Stimulated activated CD4-positive, alpha-beta T cell treated with anti-CD3 and anti-CD28 coated beads, Interleukin-2, amount 100 ng/mL, for 4 hours (primary cell): ENCODE measurements around the gene PCDH18.
"Not testable (repeated sequence)": the region's sequence is repeated elsewhere in the genome, so short reads cannot be mapped to it uniquely, and the experiment has no call there.

ENCODE experiments used
- DNase-seq: peaks from one replicate; pipeline ENCODE4 v3.0.0-alpha.2; 2020; ENCODE audit warnings: low read depth

The PCDH18 gene

DNA sequence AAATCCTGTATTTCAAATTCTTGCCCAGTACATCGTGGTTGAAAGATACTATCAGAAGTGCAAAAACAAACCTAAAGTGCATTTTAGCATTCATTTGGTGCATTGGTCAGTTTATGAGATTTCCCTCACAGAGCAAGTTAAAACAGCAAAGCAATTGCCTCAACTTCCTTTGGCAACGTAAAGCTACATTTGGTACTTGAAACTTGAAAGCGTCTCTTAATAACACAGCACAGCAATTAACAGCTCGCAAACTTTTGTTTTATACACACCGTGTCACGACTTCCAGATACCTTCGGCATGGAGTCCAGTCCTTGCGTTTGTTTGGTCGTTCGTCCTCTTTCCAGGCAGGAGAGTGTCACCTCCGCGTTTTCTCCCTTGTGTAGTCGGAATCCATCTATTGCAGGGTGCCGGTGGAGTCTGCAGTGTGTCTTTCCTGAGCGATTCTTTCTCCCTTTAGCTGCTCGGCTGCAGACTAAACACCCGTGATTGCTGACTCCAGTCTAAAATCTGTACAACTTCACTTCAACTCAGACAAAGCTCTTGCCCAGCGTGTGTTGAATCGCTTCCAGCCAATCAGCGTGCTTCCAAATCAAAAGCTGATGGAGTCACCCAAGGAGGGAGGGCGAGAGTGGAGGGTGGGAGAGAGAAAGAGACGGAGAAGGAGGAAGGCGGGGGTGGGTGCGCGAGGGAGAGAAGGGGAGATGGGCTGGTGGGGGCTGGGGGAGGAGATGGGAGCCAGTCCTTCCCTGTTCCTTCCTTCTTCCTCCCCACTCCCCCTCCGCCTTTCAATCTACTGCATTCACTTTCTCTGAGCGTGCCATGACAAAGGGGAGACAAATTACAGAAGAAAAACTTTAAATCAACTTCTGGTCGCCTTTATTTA is at the start of gene PCDH18:
Gene PCDH18 (minus strand): TSS at position 509 of the 883 bp plus-strand sequence. CDS start 406 bp downstream, at position 103.
- no peak for DNase-seq

DNA sequence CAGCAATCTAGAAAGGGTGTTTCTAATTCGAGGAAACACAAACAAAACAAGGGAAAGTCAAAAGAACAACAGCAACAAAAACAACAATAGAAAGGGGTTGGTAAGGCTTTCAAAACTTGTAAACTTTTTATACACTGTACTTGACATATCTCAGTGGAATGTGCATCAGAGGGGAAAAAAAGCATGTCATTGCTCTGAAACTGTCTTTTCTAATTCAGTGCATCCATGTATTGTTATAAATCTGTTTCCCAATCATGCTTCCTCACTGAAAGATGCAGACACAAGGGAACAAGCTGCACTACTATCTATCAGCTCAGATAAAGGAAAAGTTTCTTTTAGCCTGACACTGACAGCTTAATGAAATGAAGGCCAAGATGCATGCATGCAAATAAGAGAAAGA is 44.2 kb upstream of the PCDH18 start:
- no peak for DNase-seq

GRCh38 chr4:137572647-137573046 is 40.4 kb upstream of the PCDH18 start:
- DNase-seq = no peak

DNA sequence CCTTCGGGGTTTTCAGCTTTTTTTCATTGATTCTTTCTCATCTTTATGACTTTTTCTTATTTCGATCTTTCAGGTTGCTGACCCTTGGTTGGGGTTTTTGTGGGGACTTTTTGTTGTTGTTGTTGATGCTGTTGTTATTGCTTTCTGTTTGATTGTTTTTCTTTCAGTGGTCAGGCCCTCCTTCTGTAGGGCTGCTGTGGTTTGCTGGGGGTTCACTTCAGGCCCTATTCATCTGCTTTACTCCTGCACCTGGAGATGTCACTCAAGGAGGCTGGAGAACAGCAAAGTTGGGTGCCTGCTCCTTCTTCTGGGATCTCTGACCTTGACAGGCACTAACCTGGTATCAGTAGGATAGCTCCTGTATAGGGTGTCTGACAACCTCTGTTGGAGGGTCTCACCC is 39.9 kb upstream of the PCDH18 start:
- no peak for DNase-seq

- no peak for DNase-seq
These were observed 27.5 kb upstream of the PCDH18 start for GRCh38 chr4:137559801-137560200.

DNA sequence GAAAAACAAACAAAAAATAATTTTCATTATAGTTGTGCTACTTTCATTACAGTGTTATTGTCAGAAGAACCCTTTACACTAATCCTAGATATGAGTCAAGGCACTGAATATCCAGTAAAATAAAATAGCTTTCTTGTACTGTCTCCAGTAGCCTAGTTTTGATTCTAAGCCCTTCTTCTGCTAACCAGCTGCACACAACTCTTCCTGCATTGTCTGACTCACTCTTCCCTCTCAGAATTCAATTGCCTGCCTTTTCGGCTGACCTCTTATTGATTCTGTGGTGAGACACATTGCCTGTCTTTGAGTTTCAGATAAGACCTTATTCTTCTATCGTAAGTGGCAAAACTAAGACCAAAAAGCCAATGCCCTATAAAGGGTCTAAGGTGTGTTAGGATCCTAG is 26.7 kb upstream of the PCDH18 start:
- DNase-seq = no peak

- DNase-seq = no peak
These were observed 13.2 kb upstream of the PCDH18 start for GRCh38 chr4:137545461-137545861.

DNA sequence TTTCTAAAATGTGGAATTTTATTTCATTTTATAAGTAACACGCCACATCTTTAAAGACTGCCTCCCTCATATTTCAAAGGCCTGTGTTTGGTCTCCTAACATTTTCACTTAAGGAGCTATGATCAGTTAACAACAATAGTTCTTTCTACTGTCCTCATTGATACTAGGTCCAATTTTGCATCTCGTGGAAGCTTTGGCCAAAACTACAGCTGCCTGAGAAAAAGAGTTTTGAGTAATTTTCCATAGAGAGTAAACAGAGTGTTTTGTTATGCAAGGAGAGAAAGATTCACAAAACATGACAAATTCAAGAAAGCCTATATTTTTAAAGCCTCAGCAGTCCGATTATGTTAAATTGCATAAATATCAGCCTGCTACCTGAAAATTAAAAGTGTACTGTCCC is 11.4 kb upstream of the PCDH18 start:
- DNase-seq = no peak

DNA sequence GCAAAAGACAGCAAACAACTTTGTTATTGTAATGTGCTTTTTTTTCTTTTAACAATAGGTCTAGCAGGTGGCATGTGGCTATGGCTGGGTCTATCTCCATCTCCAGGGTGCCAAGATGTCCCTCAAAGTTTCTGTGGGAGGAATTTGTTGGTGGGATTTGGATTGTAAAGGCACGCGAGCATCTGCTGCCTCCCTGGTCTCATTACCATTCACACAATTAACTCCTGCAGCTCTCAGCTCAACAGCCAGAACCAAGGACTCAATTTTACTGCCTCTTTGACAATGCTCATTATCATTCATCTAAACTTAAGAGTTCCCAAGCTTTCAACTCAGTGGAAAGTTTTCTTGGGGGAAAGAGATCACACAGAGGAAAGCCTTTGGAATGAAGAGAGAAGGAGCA is 10.9 kb upstream of the PCDH18 start:
- no peak for DNase-seq

- no peak for DNase-seq
These were observed 9.8 kb upstream of the PCDH18 start for GRCh38 chr4:137541876-137542646.

GRCh38 chr4:137541181-137541580 is 8.9 kb upstream of the PCDH18 start:
- no peak for DNase-seq

DNA sequence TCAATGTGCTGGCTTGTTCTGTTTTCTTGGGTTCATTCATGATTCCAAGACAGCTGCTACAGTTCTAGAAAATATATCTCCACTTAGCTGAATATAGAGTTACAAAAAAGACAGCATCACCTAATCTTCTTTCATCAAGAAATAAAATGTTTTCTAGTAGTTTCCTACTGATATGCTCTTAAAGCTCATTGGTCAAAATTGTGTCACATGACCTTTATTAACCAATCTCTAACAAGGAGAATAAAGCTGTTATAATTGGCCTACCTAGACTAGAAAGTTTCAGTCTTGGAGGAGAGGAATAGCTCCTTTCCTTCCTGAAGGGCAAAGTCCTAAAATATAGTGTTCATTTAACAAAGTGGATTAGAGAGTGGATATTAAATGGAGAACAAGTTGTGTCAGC is 8.1 kb upstream of the PCDH18 start:
- DNase-seq = no peak

DNA sequence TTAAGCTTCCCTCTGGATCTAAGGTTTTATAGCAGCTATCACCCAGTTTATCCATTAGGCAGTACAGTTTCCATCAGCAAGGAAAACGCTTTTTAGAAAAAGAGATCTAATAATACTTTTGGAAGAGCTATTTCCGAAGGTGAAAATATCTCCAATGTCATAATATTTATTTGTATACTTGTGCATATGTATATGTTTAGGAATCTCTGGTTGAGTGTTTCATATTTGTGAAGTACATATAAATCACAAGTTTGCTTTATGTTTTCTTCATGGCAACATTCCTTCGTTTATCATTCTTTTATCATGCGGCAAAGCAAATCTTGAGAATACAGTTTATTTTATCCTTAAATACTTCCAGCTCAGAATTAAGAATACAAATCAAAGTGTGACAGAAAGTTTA is 6.2 kb upstream of the PCDH18 start:
- no peak for DNase-seq

GRCh38 chr4:137537807-137538206 is 5.5 kb upstream of the PCDH18 start:
- not testable (repeated sequence) for DNase-seq

GRCh38 chr4:137536789-137537561 is 4.7 kb upstream of the PCDH18 start:
- DNase-seq = no peak

DNA sequence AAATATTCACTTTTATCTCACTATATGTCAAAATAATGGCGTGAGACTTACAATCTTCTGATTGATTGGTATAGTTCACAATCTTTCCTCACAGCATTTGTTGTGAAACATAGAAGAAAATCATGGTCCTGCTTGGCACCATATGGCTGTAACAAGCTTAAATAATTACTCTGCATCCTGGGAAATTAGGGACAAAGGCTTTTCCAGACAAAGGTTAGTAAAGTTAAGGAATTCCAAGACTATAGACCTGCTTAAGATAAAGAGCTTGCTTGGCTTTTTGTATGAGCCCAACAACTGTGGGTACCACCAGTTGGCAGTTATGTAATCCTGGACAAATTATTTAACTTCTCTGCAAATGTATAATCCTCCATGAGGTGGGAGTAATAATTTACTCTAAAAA is 3.4 kb upstream of the PCDH18 start:
- DNase-seq = no peak

GRCh38 chr4:137534516-137534915 is 2.2 kb upstream of the PCDH18 start:
- DNase-seq = no peak

DNA sequence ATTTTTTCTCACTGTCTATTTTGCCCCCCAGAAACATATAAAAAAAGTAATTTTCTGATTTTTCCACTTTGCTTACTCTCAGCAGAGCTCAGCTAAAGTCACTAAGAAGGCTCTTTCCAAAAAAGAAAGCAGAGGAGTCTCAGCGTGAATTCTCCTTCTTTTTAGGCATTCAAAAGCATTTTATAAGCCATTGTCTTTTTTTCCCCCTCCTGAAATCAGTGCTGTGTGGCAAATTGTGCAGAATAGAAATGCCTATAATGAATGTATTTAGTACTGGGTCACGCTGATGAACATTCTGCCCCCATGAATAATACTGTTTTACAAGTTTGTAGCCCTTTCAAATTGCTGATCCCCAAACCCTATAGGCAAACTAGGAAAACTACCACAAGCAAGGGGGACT is 1.6 kb upstream of the PCDH18 start:
- DNase-seq = no peak

GRCh38 chr4:137532869-137533236 is 559 bp upstream of the PCDH18 start:
- no peak for DNase-seq

- no peak for DNase-seq
These were observed 917 bp downstream of the PCDH18 start for GRCh38 chr4:137531168-137531985.

GRCh38 chr4:137530176-137530575 is 2.1 kb downstream of the PCDH18 start:
- no peak for DNase-seq

DNA sequence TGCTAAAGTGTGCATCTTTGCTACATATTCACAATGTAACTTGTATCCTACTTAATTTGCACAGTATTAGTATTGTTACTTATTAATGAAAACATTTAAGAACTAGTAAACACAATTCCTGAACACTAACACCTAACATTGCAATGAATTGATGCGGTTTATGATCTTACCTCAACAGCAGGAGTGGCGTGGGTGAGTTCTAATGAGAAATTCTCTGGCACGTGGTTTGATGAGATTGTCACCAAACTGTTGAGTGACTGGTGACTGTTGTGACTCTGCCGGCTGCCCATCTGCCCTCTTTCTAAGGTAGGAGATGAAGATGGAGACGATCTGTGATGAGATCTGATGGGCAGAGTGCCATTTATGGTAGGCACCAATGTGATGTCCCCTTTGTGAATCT is 2.9 kb downstream of the PCDH18 start:
- no peak for DNase-seq
